ENCODE data around the gene NRDE2.
A peak's percentile ranks its signal among the peaks of the same experiment; 100 is the strongest.

NRDE2 gene

DNA sequence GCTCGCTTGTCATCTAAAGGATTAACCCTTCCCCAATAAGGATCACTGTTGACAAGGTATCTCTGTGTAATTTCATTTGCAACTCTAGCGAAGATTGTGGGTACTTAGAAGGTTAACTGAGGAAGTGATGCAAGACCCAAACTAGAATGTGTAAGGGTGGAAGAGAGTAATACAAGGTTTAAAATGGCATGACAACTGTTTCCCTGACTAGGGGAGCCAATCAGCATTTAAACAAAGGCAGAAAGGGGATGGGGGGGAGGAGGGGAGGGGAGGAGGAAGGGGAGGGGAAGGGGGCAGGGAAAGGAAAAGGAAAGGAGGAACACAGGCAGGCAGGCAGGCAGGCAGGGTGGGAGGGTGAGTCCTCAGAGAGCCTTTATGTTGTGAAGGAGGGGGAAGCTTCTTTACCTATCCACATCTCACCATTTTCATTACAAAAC, 31.1 kb downstream of the NRDE2 start:
- no peak for DNase-seq
- Histone ChIP-seq H3K27ac (no peak overlapping the region), H3K36me3 (replicated peaks) (peaks cover 11% of the 10 kb centered on the region), H3K27me3 (replicated peaks) (no peaks in the 10 kb centered on the region), H3K4me3 (ENCODE audit: low read depth, low read length) (no peak overlapping the region)
- in situ Hi-C loops (cut with HindIII; ENCODE audit: low pct_ligation_motif_present, low sequenced_read_pairs) = no loop called here
- TF ChIP-seq, protein P1, sequence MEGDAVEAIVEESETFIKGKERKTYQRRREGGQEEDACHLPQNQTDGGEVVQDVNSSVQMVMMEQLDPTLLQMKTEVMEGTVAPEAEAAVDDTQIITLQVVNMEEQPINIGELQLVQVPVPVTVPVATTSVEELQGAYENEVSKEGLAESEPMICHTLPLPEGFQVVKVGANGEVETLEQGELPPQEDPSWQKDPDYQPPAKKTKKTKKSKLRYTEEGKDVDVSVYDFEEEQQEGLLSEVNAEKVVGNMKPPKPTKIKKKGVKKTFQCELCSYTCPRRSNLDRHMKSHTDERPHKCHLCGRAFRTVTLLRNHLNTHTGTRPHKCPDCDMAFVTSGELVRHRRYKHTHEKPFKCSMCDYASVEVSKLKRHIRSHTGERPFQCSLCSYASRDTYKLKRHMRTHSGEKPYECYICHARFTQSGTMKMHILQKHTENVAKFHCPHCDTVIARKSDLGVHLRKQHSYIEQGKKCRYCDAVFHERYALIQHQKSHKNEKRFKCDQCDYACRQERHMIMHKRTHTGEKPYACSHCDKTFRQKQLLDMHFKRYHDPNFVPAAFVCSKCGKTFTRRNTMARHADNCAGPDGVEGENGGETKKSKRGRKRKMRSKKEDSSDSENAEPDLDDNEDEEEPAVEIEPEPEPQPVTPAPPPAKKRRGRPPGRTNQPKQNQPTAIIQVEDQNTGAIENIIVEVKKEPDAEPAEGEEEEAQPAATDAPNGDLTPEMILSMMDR (IDR thresholded peaks at IDR 0.05; ENCODE audit: low read depth, low read length, missing control alignments) = no peak

DNA sequence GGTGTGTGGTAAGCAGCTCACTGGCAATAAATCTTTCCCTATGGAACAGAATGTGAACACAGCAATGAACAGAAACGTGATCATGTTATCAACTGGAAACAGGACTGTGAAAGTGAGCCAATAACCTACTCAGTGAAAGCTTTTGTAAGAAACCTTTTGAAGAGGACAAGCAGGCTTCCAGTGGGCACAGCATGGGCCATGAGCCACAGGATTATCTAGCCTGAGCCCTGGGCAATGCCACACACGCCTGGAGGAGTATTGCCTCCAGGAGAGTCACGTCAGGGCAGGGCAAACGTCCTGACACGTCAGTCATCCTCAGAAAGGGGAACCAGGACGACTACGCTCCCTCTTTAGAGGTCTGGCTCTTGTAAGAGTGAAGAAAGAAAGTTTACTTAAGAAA, 32.3 kb downstream of the NRDE2 start:
- Histone ChIP-seq H3K27me3 (replicated peaks) (no peaks in the 10 kb centered on the region), H3K36me3 (replicated peaks) (peaks cover 11% of the 10 kb centered on the region)
- in situ Hi-C loops (cut with HindIII; ENCODE audit: low pct_ligation_motif_present, low sequenced_read_pairs) = no loop called here

DNA sequence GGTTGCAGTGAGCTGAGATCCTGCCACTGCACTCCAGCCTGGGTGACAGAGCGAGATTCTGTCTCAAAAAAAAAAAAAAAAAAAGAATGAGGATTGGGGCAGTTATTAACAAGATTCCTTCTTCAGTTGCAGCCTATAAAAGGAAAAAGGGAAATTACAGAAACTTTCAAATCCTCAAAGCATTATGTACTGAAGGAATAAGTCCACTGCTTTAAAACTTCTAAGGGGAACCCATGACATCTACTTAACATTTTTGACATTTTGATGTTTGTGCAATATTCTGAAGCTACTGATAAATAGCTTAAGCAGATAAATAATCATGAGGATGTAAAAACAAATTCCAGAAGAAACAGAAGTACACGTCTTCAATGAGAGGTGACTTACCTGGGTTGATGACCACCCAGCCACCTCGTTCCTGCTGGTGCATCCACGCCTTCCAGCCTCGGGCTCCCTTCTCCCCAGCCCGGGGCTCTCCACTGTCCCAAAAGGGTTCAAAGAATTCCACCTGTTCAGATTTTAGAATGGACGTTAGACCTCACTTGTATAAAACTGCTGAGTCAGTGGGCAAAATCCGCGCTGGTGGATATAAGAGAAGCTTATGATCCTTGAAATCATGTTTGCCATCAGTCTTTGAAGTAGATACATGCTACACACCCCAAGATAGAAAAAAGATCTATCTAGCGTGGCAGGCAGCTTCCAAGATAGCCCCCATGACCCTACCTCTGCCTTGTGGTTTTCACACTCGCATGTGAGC, 33.7 kb downstream of the NRDE2 start:
- H3K27me3 ChIP-seq (replicated peaks) = no peaks in the 10 kb centered on the region
- in situ Hi-C loops (cut with HindIII; ENCODE audit: low pct_ligation_motif_present, low sequenced_read_pairs) = no loop called here
- H3K36me3 ChIP-seq (replicated peaks) = peaks cover 6% of the 10 kb centered on the region
- H3K4me3 ChIP-seq (ENCODE audit: low read depth, low read length) = no peak overlapping the region
- TF ChIP-seq, protein P1 (IDR thresholded peaks at IDR 0.05; ENCODE audit: low read depth, low read length, missing control alignments) = no peak
- DNase-seq = no peak
- H3K27ac ChIP-seq = no peak overlapping the region

More for the DNA sequence above, 32.3 kb downstream of the NRDE2 start:
- TF ChIP-seq, protein P1 (IDR thresholded peaks at IDR 0.05; ENCODE audit: low read depth, low read length, missing control alignments) = no peak
- DNase-seq = no peak
- no peak overlapping the region for H3K27ac ChIP-seq
- no peak overlapping the region for H3K4me3 ChIP-seq (ENCODE audit: low read depth, low read length)

DNA sequence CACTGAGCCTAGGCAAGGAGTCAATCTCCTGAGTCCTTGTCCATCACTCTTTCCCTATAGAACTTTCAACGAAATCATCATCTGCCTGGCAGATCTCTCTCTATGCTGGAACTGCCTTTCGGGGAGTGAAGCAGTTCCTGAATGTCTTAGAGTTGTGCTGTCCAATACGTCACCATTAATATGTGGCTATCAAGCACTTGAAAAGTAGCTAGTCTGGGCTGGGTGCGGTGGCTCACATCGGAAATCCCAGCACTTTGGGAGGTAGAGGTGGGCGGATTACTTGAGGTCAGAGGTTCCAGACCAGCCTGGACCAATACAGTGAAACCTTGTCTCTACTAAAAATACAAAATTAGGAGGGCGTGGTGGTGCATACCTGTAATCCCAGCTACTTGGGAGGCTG, 35.1 kb downstream of the NRDE2 start:
- H3K27ac ChIP-seq = no peak overlapping the region
- in situ Hi-C loops (cut with HindIII; ENCODE audit: low pct_ligation_motif_present, low sequenced_read_pairs) = no loop called here

DNA sequence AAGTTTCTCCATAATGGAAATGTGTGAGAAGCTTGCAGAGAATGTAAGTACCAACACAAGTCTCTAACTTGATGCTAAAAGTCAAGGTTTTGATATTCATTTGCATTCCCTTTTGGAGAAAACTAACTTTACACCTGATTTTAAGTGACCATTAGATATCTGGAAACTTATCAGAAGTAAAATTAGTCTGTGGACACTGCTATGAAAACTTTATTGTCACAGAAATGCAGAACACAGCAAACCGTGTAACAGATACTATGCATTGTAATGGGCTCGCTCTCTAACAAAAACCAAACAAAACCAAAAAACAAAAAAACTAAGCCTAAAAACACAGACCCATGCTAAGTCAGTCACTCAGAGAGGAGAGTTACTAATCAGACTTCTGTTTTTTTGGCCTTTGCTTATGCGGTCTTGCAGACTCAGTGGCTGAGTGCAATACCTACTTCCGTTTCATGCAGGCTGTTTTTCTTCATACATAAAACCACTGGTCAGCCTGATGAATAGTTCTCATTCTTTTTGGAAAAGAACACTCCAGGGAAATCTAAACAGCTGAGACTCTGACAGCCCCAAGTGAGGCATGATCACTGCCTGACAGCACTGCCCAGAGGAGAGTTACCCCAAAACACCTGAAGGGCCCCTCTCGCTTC, 35.7 kb downstream of the NRDE2 start:
- no peak overlapping the region for H3K4me3 ChIP-seq (ENCODE audit: low read depth, low read length)
- peaks cover 15% of the 10 kb centered on the region for H3K36me3 ChIP-seq (replicated peaks)
- in situ Hi-C loops (cut with HindIII; ENCODE audit: low pct_ligation_motif_present, low sequenced_read_pairs) = no loop called here
- no peaks in the 10 kb centered on the region for H3K27me3 ChIP-seq (replicated peaks)
- DNase-seq = peak; percentile 51
- TF ChIP-seq, protein P1 (IDR thresholded peaks at IDR 0.05; ENCODE audit: low read depth, low read length, missing control alignments) = no peak
- H3K27ac ChIP-seq = no peak overlapping the region

More for the DNA sequence above, 35.1 kb downstream of the NRDE2 start:
- DNase-seq = no peak
- Histone ChIP-seq H3K27me3 (replicated peaks) (no peaks in the 10 kb centered on the region), H3K4me3 (ENCODE audit: low read depth, low read length) (no peak overlapping the region), H3K36me3 (replicated peaks) (peaks cover 13% of the 10 kb centered on the region)
- TF ChIP-seq, protein P1 (IDR thresholded peaks at IDR 0.05; ENCODE audit: low read depth, low read length, missing control alignments) = no peak

All from brain microvascular endothelial cell (primary cell).